GM04503 (cell line): ENCODE results near the gene ATP6V0D1.

Source experiments
- DNase-seq: peaks from one replicate; pipeline ENCODE4 v3.0.0-alpha.2; 2012; ENCODE audit warnings: low read depth

Gene ATP6V0D1

GRCh38 chr16:67445126-67445426 lies 35.9 kb downstream of the ATP6V0D1 start:
- DNase-seq: no peak

GRCh38 chr16:67444259-67445125 lies 36.5 kb downstream of the ATP6V0D1 start:
- no peak for DNase-seq

GRCh38 chr16:67443265-67443664 lies 37.7 kb downstream of the ATP6V0D1 start:
- peak; percentile 54 for DNase-seq

- no peak for DNase-seq
These were observed 38.2 kb downstream of the ATP6V0D1 start for GRCh38 chr16:67442581-67443255.

GRCh38 chr16:67441907-67442306 lies 39.0 kb downstream of the ATP6V0D1 start:
- DNase-seq: no peak

- DNase-seq: no peak
These were observed 39.6 kb downstream of the ATP6V0D1 start for GRCh38 chr16:67441271-67441753.

GRCh38 chr16:67438824-67439393 lies 42.0 kb downstream of the ATP6V0D1 start:
- DNase-seq: no peak

- no peak for DNase-seq
These were observed 42.7 kb downstream of the ATP6V0D1 start for GRCh38 chr16:67438098-67438791.

GRCh38 chr16:67437513-67437912 lies 43.4 kb downstream of the ATP6V0D1 start:
- no peak for DNase-seq

GRCh38 chr16:67436640-67437193 lies 44.2 kb downstream of the ATP6V0D1 start:
- DNase-seq: no peak

- DNase-seq: no peak
These were observed 45.2 kb downstream of the ATP6V0D1 start for GRCh38 chr16:67435758-67436164.

GRCh38 chr16:67433131-67433719 lies 47.7 kb downstream of the ATP6V0D1 start:
- DNase-seq: no peak

- no peak for DNase-seq
These were observed 48.5 kb downstream of the ATP6V0D1 start for GRCh38 chr16:67432506-67432890.

GRCh38 chr16:67431775-67432505 lies 49.0 kb downstream of the ATP6V0D1 start:
- DNase-seq: no peak

- DNase-seq: no peak
These were observed 49.8 kb downstream of the ATP6V0D1 start, which contains the start of gene HSD11B2 for GRCh38 chr16:67430977-67431774. TSS of gene HSD11B2 (plus strand) at chr16:67431121. CDS start at chr16:67431249, 128 bp downstream.

GRCh38 chr16:67430504-67430976 lies 50.4 kb downstream of the ATP6V0D1 start:
- DNase-seq: no peak

- no peak for DNase-seq
These were observed 51.0 kb downstream of the ATP6V0D1 start for GRCh38 chr16:67429799-67430503.

- DNase-seq: no peak
These were observed 51.7 kb downstream of the ATP6V0D1 start for GRCh38 chr16:67429053-67429798.
